Keratinocyte (primary cell): Measurements from ENCODE around the gene KLRK1. TPM values are rescaled to one million over a fixed set of nuclear protein-coding genes. Genes with fewer than 3 reads are reported as not detected.
"Not testable (repeated sequence)": the region's sequence is repeated elsewhere in the genome, so short reads cannot be mapped to it uniquely, and the experiment has no call there.

Experiments used
- DNase-seq: peaks from one replicate; pipeline ENCODE4 v3.0.0-alpha.2; 2011; ENCODE audit warnings: low read depth, missing footprints, low spot score
- FAIRE-seq: peaks from 2 replicates; lab custom pipeline; 2011; peaks lifted over from hg19 to GRCh38; lab: Jason Lieb, UNC
- H2AFZ ChIP-seq: 2 replicates; pipeline ENCODE4 v1.6.0; 2012; ENCODE audit warnings: low read length, control low read depth, inconsistent platforms; ENCODE audit not compliant: control insufficient read depth
- H3K27ac ChIP-seq: 2 replicates; pipeline ENCODE4 v1.5.1; 2011; ENCODE audit warnings: low read length; ENCODE audit not compliant: control insufficient read depth, insufficient read depth
- H3K27me3 ChIP-seq: 3 replicates; pipeline ENCODE4 v1.6.0; 2011; ENCODE audit warnings: low read length; ENCODE audit not compliant: control insufficient read depth, insufficient read depth; ENCODE audit errors: extremely low read depth
- H3K36me3 ChIP-seq, 2 experiments: 2 replicates in 1 of 2; 3 replicates in 1 of 2; pipeline ENCODE4 v1.5.1; 2011; ENCODE audit warnings: low read length in 2 of 2, mild to moderate bottlenecking in 1 of 2; ENCODE audit not compliant: control insufficient read depth in 2 of 2, insufficient read depth in 2 of 2; ENCODE audit errors: extremely low read depth in 1 of 2
- H3K4me1 ChIP-seq: 3 replicates; pipeline ENCODE4 v1.5.1; 2011; ENCODE audit warnings: low read length; ENCODE audit not compliant: control insufficient read depth, insufficient read depth; ENCODE audit errors: extremely low read depth
- H3K4me2 ChIP-seq: 3 replicates; pipeline ENCODE4 v1.6.0; 2011; ENCODE audit warnings: low read depth, low read length; ENCODE audit not compliant: control insufficient read depth, insufficient read depth; ENCODE audit errors: extremely low read depth
- H3K4me3 ChIP-seq, 3 experiments: fragments of 200-600 bp in 1 of 3; sonication (generic) in 1 of 3; 2 replicates in 2 of 3; 3 replicates in 1 of 3; pipeline ENCODE4 v1.5.1; 2011 to 2016; ENCODE audit warnings: low read length in 3 of 3, mild to moderate bottlenecking in 3 of 3, control low read depth in 2 of 3, inconsistent platforms in 1 of 3, low read depth in 1 of 3, mixed read lengths in 1 of 3, mixed run types in 1 of 3, moderate library complexity in 1 of 3; ENCODE audit not compliant: control insufficient read depth in 2 of 3, insufficient read depth in 2 of 3; ENCODE audit errors: extremely low read depth in 1 of 3
- H3K79me2 ChIP-seq: 2 replicates; pipeline ENCODE4 v1.6.0; 2012; ENCODE audit warnings: low read length; ENCODE audit not compliant: control insufficient read depth, insufficient read depth
- H3K9ac ChIP-seq: 3 replicates; pipeline ENCODE4 v1.6.0; 2011; ENCODE audit warnings: low read length; ENCODE audit not compliant: control insufficient read depth, insufficient read depth; ENCODE audit errors: extremely low read depth
- H3K9me1 ChIP-seq: 3 replicates; pipeline ENCODE4 v1.6.0; 2011; ENCODE audit warnings: low read length; ENCODE audit not compliant: control insufficient read depth, insufficient read depth; ENCODE audit errors: extremely low read depth
- H3K9me3 ChIP-seq: 2 replicates; pipeline ENCODE4 v1.5.1; 2012; ENCODE audit warnings: low read depth, low read length; ENCODE audit not compliant: control insufficient read depth
- H4K20me1 ChIP-seq: 3 replicates; pipeline ENCODE4 v1.6.0; 2011; ENCODE audit warnings: low read length; ENCODE audit not compliant: control insufficient read depth, insufficient read depth; ENCODE audit errors: extremely low read depth
- CTCF ChIP-seq, 3 experiments: IDR thresholded peaks in 1 of 3; conservative IDR thresholded peaks in 1 of 3; optimal IDR thresholded peaks in 1 of 3; 2 replicates in 2 of 3; 3 replicates in 1 of 3; pipeline versions ENCODE3 to v1.5.1; 2011; ENCODE audit warnings: low read length in 3 of 3, mild to moderate bottlenecking in 3 of 3, moderate library complexity in 2 of 3, control low read depth in 1 of 3, inconsistent platforms in 1 of 3; ENCODE audit not compliant: insufficient read depth in 2 of 3; ENCODE audit errors: extremely low read depth in 1 of 3
- EZH2 ChIP-seq: IDR thresholded peaks from one replicate; pipeline ENCODE4 v1.6.1; 2012; ENCODE audit warnings: inconsistent platforms, mild to moderate bottlenecking, low read length, moderate library complexity
- dilution Hi-C: fragments of 300-500 bp; cut with MboI; formaldehyde crosslinking; loops from one replicate; pipeline ENCODE4 v1.7.0; 2020; ENCODE audit warnings: low sequenced_read_pairs; ENCODE audit not compliant: extremely low pct_ligation_motif_present
- polyA plus RNA-seq, 5 experiments: library from polyadenylated mRNA; depleted of rRNA in 3 of 5; stranded (reverse) in 3 of 5; stranded (forward) in 1 of 5; unstranded in 1 of 5; fragments of >200 nt; gene quantifications; 1 replicate in 1 of 5; 2 replicates in 3 of 5; 3 replicates in 1 of 5; pipeline versions ENCODE4 v1.2.1 to v1.2.3, GENCODE V29; 2011 to 2012; ENCODE audit warnings: missing spikeins in 2 of 5, low read depth in 1 of 5, low replicate concordance in 1 of 5

The KLRK1 gene
- polyA plus RNA-seq, 1 donor (not counting 4 experiments of a cell fraction or from before 2014, with no cell fraction given), result not detected

DNA sequence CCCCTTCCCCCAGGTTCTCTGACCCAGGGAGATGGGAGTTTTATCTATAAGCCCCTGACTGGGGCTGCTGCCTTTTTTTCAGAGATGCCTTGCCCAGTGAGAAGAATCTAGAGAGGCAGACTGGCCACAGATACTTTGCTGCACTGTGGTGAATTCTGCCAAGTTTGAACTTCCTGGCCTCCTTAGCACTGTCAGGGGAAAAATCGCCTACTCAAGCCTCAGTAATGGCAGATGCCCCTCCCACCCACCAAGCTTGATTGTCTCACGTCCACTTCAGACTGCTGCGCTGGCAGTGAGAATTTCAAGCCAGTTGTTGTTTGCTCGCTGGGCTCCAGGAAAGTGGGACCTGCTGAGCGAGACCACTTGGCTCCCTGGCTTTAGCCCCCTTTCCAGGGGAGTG is 31.7 kb downstream of the KLRK1 start:
- Histone ChIP-seq H3K36me3 (no peaks in the 10 kb centered on the region), H3K4me1 (peaks cover 26% of the 10 kb centered on the region), H3K9me3 (no peaks in the 10 kb centered on the region), H3K27me3 (no peaks in the 10 kb centered on the region), H3K4me3 (no peak overlapping the region), H3K27ac (no peak overlapping the region), H3K9ac (no peak overlapping the region), H3K4me2 (no peak overlapping the region), H3K9me1 (no peaks in the 10 kb centered on the region), H2AFZ (no peak overlapping the region), H3K79me2 (no peaks in the 10 kb centered on the region), H4K20me1 (no peaks in the 10 kb centered on the region)
- dilution Hi-C loops, result no loop called here
- DNase-seq (no peak), FAIRE-seq (no peak)
- TF ChIP-seq CTCF (optimal IDR thresholded peaks at IDR 0.05 in 1 of 3, IDR thresholded peaks at IDR 0.05 in 1 of 3, conservative IDR thresholded peaks at IDR 0.05 in 1 of 3; ENCODE audit: extremely low read depth in 1 of 3, insufficient read depth in 2 of 3, low read length in 3 of 3), result no peak
- no peak for TF ChIP-seq EZH2

- dilution Hi-C loops, result no loop called here
- no peak for FAIRE-seq
- Histone ChIP-seq H3K27me3 (no peaks in the 10 kb centered on the region), H3K27ac (no peak overlapping the region), H3K9me3 (no peaks in the 10 kb centered on the region), H2AFZ (no peak overlapping the region), H3K4me2 (no peak overlapping the region), H3K4me3 (no peak overlapping the region), H3K9me1 (no peaks in the 10 kb centered on the region), H3K4me1 (no peaks in the 10 kb centered on the region), H3K36me3 (no peaks in the 10 kb centered on the region), H4K20me1 (no peaks in the 10 kb centered on the region), H3K9ac (no peak overlapping the region), H3K79me2 (no peaks in the 10 kb centered on the region)
- DNase-seq, result no peak
- no peak for TF ChIP-seq EZH2
Observed at GRCh38 chr12:10354502-10354901, 35.3 kb downstream of the KLRK1 start.

DNA sequence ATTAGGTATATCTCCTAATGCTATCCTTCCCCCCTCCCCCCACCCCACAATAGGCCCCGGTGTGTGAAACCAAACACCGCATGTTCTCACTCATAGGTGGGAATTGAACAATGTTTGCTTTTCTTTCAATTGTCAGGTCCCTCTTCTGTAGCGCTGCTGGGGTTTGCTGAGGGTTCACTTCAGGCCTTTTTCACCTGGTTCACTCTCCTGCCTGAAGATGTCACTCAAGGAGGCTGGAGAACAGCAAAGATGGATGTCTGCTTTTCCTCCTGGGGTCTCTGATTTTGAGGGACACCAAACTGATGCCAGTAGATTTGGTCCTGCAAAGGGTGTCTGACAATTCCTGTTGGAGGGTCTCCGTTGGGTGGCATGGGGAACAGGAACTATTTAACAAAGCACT is 35.8 kb downstream of the KLRK1 start:
- DNase-seq (no peak), FAIRE-seq (no peak)
- Histone ChIP-seq H3K9me3 (no peaks in the 10 kb centered on the region), H3K4me2 (no peak overlapping the region), H3K4me1 (no peaks in the 10 kb centered on the region), H2AFZ (no peak overlapping the region), H3K27ac (no peak overlapping the region), H3K4me3 (no peak overlapping the region), H3K27me3 (no peaks in the 10 kb centered on the region), H4K20me1 (no peaks in the 10 kb centered on the region), H3K9me1 (no peaks in the 10 kb centered on the region), H3K36me3 (no peaks in the 10 kb centered on the region), H3K9ac (no peak overlapping the region), H3K79me2 (no peaks in the 10 kb centered on the region)
- dilution Hi-C loops, result no loop called here
- no peak for TF ChIP-seq EZH2
- TF ChIP-seq CTCF (optimal IDR thresholded peaks at IDR 0.05 in 1 of 3, IDR thresholded peaks at IDR 0.05 in 1 of 3, conservative IDR thresholded peaks at IDR 0.05 in 1 of 3; ENCODE audit: extremely low read depth in 1 of 3, insufficient read depth in 2 of 3, low read length in 3 of 3), result no peak

DNA sequence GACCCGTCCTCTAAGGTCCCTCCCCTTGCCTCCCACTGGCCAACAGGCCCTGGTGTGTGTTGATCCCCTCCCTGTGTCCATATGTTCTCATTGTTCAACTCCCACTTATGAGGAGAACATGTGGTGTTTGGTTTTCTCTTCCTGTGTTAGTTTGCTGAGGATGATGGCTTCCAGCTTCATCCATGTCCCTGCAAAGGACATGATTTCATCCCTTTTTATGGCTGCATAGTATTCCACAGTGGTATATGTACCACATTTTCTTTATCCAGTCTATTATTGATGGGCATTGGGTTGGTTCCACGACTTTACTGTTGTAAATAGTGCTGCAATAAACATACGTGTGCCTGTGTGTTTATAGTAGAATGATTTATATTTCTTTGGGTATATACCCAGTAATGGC is 38.4 kb downstream of the KLRK1 start:
- H3K27me3 ChIP-seq, FAIRE-seq, H3K4me3 ChIP-seq, H3K27ac ChIP-seq, H2AFZ ChIP-seq, H3K4me2 ChIP-seq, DNase-seq, H3K79me2 ChIP-seq, H3K36me3 ChIP-seq, dilution Hi-C loops, H4K20me1 ChIP-seq, H3K9ac ChIP-seq, H3K9me3 ChIP-seq, H3K9me1 ChIP-seq, H3K4me1 ChIP-seq: not testable (repeated sequence)
